HG03025 (cell line): ENCODE results near the gene GHDC.
"Not testable (repeated sequence)": the region's sequence is repeated elsewhere in the genome, so short reads cannot be mapped to it uniquely, and the experiment has no call there.

ENCODE experiments used
- ATAC-seq: cut with Tn5 transposase; IDR thresholded peaks from one replicate; pipeline ENCODE4 v1.9.1; 2021; ENCODE audit warnings: mild to moderate bottlenecking, moderate library complexity; ENCODE audit not compliant: unreplicated experiment, low FRiP score

Gene GHDC

DNA sequence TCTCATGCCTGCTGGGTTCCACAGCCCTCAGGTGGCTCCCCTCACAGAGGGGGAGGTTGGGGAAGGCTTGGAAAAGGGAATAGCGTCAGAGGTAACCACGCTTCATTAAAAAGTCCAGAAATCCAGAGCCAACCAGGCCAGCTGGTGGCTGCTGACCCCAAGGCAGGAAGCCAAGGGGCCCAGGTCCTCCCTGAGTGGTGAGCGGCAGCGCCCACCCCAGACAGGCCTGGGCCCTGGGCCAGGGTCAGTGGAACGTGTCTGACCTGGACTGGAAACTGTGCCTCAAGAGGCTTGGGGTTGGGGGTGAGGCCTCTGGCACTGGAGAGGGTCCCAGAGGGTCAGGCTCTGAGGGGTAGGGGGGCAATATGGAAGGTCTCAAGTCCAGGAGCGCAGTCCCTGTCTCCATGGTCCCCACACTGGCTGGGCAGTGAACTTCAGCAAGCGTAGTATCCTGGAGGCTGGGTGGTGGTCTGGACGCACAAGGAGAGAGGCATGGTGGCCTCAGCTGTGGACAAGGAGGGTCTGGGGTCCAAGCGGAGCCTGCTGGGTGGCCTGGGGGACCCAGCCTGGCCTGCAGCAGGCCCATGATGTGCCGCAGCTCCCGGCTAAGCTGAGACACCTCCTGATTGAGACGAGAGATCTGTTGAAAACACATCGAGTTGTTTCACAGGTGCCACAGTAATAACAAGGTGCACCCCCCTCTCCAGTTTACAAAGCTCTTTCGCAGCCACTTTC lies 34.3 kb downstream of the GHDC start:
- no peak for ATAC-seq

- ATAC-seq: no peak
Observed at GRCh38 chr17:42155614-42156045, 38.7 kb downstream of the GHDC start.

DNA sequence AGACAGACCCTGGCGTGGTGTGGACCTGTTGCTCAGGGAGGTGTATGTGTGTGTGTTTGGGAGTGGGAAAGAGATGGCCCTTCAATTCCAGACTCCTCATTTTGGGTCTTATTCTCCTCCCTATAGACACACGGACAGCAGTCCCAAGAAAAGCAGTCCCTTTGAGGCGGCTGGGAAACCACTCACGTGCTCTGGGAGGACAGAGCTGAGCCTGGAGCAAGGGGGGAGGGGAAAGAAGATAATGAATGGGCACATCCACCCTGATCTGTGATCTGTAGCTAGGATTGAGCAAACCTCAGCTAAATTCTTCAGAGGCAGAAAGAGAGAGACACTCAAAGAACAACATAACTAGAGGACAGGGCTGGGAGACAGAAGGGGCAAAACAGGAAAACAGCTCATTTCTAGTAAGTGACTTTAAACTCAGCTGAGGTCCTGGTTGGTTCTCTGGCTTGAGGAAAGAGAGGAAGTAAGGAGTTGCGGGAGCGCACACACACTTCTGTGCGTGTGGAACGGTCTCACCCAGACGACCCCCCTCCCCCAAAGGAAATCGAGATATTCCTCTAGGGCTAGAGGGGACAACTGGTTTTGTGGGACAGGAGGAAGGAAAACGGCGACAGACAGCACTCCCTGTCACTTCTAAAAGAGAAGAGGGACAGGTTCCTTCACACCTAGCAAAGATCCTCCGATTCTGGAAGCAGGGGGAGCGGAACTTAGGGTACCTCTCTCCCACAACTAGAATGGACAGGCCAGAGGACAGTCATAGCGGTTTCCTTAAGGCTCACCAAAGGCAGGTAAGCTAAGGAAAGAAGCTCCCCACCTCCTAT lies 40.2 kb downstream of the GHDC start:
- peak; percentile 13 for ATAC-seq

DNA sequence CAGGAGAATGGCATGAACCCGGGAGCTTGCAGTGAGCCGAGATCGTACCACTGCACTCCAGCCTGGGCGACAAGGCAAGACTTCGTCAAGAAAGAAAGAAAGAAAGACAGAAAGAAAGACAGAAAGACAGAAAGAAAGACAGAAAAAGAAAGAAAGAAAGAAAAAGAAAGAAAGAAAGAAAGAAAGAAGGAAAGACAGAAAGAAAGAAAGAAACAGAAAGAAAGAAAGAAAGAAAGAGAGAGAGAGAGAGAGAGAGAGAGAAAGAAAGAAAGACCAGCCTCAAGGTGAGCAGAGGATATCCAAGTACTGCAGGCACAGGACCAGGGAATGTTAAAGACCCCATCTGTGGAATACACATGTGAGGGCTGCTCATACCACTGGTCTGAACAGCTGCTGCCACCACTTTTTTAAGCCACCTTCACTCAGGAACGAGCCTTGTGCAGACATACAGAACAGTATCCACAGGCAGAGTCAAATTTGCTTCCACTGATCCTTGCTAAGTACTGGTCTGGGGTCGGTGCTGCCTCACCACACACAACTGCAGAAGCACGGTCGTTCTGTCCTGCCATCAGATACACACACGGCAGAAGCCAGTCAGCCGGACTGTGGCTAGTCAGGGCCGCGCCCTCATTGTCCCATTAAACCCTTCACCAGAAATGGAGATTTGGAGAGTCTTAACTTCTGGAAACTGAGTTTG lies 47.2 kb downstream of the GHDC start:
- no peak for ATAC-seq

GRCh38 chr17:42143138-42143537 lies 51.2 kb downstream of the GHDC start:
- ATAC-seq: not testable (repeated sequence)

GRCh38 chr17:42142371-42142896 lies 51.9 kb downstream of the GHDC start:
- no peak for ATAC-seq

DNA sequence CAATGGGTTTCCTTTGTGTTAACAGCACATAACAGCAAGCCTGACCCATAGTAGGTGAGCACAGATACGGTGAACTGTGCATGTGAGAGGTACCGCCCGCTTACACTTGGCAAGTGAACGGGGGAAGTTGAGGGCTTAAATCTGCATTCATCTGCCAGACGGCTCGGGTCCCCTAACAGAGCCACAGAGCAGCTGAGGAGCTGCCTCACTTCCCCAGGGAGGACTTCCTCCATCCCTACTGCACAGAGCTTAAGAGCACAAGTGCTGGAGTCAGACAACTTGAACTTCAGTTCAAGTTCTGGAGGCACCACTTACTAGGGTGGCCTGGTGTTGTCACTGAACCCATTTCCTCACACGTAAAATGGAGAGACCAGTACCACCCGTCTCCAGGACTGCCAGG lies 52.9 kb downstream of the GHDC start:
- no peak for ATAC-seq

DNA sequence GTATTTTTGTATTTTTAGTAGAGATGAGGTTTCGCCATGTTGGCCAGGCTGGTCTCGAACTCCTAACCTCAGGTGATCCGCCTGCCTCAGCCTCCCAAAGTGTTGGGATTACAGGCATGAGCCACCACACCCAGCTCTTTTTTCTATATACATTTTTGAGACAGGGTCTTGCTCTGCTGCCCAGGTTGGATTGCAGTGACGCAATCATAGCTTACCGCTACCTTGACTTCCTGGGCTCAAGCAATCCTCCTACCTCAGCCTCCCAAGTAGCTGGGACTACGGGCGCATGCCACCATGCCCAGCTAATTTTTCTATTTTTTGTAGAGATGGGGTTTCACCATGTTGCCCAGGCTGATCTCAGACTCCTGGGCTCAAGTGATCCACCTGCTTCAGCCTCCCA lies 53.6 kb downstream of the GHDC start:
- not testable (repeated sequence) for ATAC-seq
